ENCODE measurements around the gene PCCA. TPM values are rescaled to one million over a fixed set of nuclear protein-coding genes. Genes with fewer than 3 reads are reported as not detected.
A peak's percentile ranks its signal among the peaks of the same experiment; 100 is the strongest.
"Not testable (repeated sequence)": the region's sequence is repeated elsewhere in the genome, so short reads cannot be mapped to it uniquely, and the experiment has no call there.

Gene PCCA
- total RNA-seq, 1 donor from 2014 or later, result 51.6 TPM

DNA sequence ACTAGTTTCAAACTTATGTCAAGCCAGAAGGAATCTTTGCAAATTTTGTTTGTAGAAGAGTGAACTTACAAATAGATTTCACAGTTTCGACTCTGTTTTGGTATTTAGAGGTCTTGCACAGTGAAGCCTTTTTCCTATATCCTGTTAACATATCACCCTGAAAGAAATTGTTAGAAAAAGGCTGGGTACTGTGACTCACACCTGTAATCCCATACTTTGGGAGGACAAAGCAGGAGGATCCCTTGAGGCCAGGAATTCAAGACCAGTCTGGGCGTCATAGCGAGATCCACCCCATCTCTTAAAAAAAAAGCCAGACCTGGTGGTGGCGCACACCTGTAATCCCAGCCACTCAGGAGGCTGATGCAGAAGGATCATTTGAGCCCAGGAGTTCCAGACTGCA is 275.7 kb downstream of the PCCA start:
- no peak for DNase-seq

DNA sequence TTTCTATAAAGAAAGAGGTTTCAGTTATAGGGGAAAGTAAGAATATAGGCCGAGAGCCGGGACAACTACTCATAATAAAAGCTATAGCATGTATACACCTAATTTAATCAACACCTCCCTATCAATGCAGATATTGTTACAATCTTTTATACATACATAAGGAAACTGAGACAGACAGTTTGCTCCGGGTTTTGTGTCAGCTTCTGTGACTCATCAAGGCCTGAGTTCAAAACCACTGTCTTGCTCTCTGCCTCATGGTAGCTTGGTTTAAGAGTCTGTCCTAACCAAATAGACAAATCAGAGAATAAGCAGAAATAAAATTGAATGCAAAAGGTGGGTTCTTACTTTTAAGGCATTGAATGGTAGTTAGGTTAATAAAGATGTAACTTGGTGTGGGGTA is 276.8 kb downstream of the PCCA start:
- no peak for DNase-seq

GRCh38 chr13:100378533-100378932 is 289.6 kb downstream of the PCCA start:
- no peak for DNase-seq

- no peak for DNase-seq
These were observed 292.8 kb downstream of the PCCA start for GRCh38 chr13:100381595-100382224.

DNA sequence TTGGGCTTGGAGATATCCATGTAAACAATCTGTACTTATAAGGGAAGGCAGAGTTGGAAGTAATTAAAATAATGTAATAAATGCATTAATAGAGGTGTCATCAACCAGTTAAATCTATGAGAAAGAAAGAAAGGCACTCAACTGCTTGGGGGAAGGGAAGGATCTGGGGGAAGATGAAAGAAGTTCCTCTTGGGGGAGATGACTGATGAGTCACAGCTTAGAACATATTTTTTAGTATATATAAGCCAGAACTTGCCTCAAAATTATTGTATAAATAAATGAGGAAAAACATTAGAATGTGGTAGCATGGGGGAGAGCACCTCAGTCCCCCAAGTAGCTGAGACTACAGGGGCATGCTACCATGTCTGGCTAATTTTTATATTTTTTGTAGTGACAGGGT is 293.9 kb downstream of the PCCA start:
- no peak for DNase-seq

GRCh38 chr13:100387416-100387815 is 298.5 kb downstream of the PCCA start:
- no peak for DNase-seq

DNA sequence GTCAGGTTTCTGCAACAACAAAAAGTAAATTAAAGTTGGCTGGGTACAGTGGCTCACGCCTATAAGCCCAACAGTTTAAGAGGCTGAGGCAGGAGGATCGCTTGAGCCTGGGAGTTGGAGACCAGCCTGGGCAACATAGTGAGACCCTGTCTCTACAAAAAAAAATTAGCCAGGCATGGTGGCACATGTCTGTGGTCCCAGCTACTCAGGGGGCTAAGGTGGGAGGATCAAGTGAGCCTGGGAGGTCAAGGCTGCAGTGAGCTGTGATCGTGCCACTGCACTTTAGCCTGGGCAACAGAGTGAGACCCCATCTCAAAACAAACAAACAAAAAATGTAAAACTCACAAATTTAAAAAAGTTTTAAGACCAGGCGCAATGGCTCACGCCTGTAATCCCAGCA is 299.3 kb downstream of the PCCA start:
- not testable (repeated sequence) for DNase-seq

DNA sequence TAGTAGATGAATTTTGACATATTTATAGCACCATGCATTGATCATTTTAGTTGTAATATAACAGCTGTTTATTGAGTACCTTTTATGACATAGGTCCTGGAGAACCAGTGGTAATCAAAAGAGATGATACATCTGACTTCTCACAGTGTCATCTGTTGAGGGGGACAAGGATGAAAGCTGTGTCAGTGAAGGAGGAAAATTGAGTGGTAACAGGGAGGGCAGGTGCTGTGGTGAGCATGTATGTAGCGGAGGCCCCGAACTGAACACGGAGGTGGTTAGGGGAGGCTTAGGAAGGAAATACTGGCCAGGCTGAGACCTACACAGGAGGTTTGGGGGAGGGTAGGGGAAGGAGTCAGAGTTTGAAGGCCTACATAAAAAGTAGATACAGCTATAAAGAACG is 300.0 kb downstream of the PCCA start:
- DNase-seq, result no peak

- DNase-seq, result no peak
These were observed 300.7 kb downstream of the PCCA start for GRCh38 chr13:100389617-100390016.

GRCh38 chr13:100392709-100393630 is 304.1 kb downstream of the PCCA start:
- peak; percentile 98 for DNase-seq

GRCh38 chr13:100394005-100394695 is 305.3 kb downstream of the PCCA start:
- DNase-seq, result peak; percentile 47

- no peak for DNase-seq
These were observed 306.9 kb downstream of the PCCA start for GRCh38 chr13:100395698-100396373.

DNA sequence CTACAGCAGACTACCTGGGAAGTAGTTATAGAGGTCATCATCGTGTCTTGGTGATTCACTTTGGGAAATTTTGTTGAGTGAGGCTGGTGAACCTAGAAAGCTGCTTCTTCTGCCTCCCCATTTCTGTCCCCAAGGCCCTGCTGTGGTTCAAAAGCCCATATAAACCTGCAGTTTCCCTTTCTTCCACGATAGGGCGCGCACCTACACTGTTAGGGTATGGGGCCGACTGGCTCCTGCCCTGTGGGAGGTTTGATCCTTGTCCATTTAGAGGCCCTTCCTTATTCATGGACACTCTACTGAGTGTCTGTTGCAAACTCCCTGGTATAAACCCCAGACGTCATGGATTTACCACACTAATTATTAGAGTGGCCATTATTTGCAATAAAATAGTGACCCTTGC is 307.9 kb downstream of the PCCA start:
- no peak for DNase-seq

DNA sequence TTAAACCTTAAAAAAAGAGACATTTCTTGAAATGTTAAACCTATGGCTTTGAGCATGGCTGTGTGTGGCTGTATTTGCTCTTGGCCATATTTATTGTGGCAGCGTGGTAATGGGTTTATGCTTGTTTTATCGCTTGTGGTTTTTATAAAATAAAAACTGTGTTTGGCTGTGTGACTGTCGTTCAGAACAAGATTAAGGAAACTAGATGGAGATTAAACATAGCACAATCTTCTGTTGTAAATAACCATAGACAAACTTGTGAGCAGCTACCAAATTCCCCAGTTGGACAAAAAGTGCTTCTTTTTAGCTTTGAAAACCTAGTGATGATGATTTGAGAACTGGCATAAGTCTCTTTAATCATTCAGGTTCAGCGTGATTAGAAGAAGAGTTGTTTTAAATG is 308.7 kb downstream of the PCCA start:
- DNase-seq, result no peak

DNA sequence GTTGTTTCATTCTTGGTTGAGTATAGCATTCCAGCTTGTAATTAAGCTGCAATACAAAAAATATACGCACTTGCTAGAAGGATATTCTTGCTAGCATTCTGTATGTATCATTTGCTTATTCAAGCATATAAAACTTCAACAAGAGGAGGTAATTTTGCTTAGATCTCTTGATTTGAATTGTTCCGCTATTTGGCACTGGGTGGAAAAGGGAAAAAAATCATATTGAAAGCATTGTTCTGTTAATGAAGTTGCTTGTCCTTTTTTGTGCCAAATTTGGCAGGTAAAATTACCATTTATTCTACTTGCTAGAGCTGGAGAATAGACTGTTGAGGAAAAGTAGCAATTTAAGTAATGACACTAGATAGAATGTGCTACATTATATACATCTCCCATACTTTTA is 309.5 kb downstream of the PCCA start:
- DNase-seq, result no peak

- no peak for DNase-seq
These were observed 310.6 kb downstream of the PCCA start for GRCh38 chr13:100399455-100399854.

DNA sequence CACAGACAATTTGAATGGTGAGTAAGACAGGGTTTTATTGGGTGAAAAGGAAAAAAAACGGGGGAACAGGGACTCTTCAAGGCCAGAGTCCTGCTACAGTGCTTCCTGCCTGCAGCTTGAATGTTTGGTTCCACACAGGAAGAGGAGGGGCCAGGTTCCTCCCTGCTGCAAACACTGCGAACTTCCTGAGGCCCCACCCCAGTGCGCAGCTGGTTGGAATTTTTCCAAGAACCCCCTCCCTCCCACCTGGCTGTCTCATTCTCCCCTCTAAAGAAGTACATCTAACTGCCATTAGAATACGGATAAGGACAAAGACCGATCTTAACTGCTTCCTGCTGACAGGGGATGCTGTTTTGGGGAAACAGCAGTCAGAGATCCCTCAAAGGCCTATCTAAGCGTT is 314.8 kb downstream of the PCCA start:
- DNase-seq, result no peak

GRCh38 chr13:100409132-100409531 is 320.2 kb downstream of the PCCA start:
- DNase-seq, result peak; percentile 20

- DNase-seq, result no peak
These were observed 334.5 kb downstream of the PCCA start for GRCh38 chr13:100423375-100423774.

DNA sequence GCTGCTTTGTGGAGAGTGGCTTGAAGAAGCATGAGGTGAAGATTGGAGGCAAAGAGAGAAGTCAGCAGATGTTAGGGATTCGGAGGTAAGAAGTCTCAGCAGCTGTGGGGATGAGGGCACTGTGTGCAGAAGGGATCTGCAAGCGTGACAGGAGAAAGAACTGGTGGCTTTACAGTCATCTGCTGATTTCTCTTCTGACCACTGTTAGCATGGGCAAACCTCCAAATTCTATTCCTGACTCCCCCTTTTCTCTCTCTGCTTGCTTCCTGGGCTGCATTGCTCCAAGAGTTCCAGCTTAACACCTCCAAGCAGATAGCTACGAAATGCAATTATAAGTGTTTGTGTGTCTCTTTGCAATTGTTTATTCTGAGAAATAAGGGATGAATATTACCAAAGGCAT is 340.1 kb downstream of the PCCA start:
- DNase-seq, result no peak

- DNase-seq, result no peak
These were observed 343.7 kb downstream of the PCCA start for GRCh38 chr13:100432611-100433010.

DNA sequence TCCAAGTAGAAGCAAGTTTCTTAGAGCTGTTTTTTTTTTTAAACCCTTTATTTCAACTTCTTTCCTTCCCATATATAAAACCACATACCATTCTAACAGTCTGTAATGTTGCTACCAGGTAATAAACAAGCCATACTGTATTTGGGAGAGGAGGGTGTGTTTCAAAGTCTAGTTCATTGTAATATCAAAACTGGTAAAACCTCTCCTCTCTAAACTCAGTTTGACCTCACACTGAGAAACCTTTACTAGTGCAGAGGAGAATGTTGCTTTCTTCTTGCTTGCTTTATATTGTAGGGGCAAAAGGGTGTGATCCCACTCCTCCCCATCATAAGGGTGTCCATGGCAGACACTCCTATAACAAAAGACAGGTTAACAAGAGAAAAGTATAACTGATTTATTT is 344.6 kb downstream of the PCCA start:
- DNase-seq, result no peak
